ENCODE measurements around the gene AKT3.

Gene AKT3

DNA sequence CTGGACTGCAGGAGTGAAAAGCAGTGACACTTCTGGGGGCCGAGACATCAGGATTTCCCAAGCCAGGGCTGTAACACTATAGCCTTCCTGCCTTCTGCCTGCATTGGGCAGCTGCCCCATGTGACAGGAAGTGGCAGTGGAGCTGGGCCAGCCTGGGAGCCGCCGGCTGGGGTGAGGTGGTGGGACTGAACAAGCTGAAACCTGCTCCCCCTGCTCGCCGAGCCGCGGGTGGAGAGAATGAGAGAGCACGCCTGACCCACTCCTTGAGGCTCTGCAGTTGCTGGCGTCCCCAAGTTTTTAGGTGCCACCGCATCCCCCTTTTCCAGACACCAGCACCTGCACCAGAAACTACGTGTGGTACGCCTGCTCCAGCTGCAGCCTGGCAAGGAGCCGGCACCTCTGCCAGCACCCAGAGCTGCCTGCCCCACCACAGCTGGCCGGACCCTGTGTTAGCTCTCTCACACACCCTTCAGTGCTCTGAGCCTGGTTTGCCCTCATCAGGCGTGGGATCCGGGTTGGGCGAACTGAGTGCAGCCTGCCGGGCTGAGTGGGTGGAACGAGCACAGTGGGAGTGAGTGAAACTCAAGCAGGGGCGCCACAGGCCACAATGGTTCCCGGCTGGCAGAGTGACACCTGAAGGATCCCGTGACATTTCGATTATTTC, 119.4 kb downstream of the AKT3 start:
- peak; percentile 71 for DNase-seq

DNA sequence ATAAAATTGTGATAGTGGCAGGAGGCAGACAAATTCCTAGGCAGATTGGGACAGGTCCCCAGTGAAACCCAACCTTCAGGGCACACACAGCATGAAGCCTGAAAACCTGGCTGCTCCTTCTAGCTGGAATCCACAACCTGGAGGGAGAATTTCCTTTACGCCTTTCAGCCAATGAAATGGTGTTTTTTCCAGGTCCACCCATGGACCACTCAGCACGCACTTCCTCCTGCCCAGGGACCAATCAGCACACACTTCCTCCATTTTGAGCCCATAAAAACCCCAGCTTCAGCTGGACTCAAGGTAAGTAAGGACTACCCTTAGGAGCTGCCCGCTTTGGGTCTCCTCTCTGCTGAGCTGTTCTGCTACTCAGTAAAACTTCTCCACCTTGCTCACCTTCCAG, 120.1 kb downstream of the AKT3 start:
- DNase-seq = peak; percentile 38

DNA sequence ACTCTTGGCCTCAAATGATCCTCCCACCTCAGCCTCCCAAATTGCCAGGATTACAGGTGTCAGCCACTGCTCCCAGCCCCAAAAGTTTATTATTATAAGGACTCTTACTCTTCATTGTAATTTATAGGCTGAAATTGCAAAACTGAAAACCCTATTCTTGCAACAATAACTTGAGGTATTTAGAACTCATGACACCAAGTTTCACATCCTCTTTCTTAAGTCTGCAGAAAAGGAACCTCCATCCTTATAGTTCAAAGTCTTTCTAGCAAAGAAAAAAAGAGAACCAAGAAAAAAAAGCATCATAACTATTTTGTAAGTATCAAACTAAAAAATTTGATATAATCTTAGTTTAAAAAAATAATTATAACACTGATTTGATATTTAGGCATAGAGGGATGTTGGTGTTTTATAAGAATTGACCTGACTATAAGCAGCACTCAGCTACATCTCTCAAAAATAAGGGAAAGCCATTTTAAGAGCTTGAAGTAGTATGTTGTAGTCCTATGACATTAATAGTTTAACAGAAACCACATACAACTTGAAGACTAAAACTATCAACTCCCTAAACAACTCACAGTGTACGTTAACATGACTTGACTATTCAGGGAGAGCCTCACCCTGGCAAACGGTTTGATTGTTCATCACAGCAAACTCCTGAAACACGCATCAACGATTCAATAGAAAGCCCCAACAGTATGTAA, 122.4 kb downstream of the AKT3 start:
- DNase-seq = no peak

DNA sequence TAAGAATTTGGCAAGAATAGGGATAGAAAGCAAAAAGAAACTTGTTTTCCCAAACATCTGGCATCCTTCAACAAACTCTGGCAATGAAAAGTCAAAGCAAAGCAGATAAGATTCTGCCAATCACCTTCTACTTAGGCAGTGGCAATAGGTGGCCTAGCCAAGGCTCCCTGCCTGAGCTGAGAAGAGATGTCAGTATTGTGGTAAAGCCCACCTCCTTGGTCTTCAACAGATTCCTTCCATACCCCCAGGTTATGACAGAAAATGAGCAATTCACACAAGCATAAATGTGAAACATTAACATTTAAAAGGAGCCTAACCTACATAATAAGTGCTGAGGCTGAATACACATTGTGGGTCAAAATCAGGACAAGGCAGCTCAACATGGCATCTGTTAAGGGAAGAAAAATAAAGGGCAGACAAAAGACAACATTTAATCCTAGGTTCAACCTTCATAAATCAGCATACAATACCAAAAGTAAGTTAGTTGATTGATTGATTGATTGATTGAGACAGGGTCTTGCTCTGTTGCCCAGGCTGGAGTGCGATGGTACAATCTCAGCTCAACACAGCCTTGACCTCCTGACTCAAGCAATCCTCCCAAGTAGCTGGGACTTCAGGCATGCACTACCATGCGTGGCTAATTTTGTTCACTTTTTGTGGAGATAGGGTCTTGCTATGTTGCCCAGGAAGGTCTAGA, 123.1 kb downstream of the AKT3 start:
- no peak for DNase-seq

DNA sequence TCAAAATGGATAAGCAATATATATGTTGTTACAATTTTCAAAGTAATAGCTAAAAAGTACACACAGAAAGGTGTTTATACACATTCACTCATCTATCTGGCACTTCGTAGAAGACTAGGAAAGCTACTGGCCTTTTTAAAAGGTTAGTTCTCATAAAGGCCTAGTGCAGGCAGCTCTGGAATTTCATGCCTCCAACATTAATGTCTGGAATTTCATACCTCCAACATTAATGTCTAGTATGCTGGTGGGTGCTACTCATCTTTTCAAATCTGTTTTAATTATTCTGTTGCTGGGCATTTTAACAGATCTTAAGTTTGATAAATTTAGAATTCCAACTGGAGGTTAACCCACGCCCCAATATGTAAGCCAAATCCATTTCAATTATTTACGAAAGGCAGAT, 124.2 kb downstream of the AKT3 start:
- DNase-seq = no peak

DNA sequence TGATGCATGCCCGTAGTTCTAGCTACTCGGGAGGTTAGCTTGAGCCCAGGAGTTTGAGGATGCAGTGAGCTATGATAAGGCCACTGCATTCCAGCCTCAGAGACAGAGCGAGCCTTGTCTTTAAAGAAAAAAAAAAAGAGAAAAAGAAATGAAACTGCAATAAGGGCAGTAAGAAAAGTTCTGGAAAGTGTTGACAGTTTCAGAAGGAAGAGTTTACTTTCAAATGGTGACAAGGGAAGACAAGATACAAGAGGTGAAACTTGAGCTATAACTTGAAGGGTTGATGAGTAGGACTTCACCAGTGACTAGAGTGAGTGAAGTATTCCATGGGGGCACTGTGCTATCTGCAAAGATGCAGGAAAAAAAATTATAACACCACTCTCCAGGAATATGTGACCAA, 125.0 kb downstream of the AKT3 start:
- DNase-seq = no peak

DNA sequence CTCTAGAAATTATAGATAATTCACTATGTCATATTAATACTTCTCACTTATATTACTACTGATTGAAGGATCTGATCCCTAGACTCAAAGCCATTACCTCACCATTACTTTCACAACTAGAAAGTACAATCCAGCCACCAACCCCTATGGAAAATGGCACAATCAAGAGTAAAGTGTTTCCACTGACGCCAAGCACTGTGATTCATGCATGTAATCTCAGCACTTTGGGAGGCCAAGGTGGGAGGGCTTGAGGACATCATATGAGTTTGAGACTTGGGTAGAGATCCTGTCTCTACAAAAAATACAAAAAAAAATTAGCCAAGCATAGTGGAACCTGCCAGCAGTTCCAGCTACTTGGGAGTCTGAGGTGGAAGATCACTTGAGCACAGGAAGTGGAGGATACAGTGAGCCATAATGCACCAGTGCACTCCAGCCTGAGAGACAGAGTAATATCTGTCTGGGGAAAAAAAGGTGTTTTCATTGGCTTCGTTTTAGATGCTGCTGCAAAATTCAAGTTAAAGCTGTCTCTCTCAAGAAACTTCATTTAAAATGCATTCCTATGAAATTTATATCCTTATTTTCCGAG, 126.5 kb downstream of the AKT3 start:
- no peak for DNase-seq

DNA sequence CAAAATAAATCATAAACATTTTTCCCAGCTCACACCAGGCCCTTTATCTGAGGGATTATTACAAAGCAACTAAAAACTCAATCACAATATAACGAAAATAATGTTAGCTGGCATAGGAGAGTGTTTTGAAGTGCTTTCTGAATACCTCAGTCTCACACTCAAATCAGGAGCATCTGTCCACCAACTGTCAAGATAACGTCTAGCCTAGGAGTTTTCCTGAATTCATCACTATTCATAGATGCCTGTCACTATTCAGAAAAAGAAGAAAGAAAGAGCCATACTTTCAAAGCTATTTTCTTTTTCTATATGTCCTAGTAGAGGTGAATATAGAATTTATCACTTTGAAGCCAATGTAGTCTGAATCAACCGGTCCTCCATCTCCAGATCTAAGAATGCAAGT, 127.0 kb downstream of the AKT3 start:
- no peak for DNase-seq

DNA sequence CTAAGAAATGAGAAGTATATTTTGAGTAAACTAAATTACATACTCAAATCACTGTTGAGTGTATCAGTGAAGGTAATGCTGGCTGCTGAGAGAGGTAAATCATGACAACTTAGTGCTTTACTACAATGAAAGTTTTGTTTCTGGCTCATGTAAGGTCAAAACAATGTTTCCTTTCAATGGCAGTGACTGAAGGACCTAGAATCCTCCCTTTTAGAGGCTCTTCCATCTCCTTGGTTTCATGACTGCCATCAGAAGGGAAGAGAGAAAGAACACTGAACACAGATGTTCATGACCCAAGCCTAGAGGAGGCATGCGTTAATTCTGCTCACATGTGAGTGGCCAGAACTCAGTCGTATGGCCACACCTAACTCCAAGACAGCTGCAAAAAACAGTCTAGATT, 130.6 kb downstream of the AKT3 start:
- DNase-seq = no peak

DNA sequence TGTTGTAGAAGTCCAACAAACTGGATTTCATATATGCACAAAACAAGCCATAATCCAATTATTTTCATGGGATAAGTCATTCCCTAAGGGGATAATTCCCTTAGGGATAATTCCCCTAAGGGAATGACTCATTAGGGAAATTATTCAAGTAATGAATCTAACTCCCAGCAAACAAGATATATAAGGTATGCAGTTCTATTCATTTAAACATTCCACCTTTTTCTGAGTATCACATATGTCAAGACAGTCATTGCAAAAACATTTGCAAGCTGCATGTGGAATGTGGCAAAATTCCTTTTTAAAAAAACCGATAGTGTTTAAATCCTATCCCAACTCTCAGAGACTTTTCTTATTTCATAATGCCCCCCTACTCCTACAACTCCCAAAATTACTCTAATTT, 131.2 kb downstream of the AKT3 start:
- no peak for DNase-seq

DNA sequence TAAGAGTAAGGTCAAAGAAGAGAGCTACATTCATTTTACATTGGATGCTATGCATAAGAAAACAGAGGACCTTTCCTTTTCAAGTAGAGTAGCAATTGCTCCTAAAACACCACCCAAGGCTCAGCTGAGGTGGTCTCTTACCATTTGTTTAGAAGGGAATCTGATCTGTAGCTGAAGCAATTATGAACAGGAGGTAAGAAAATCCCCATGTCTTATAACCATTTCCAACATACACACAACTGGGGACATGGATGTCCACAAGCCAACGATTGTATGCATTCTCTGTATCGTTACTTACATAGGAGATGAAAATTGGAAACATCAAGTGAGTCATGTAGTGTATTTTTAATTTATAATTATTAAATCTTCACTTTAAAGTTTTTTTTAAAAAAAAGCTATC, 132.0 kb downstream of the AKT3 start:
- no peak for DNase-seq

DNA sequence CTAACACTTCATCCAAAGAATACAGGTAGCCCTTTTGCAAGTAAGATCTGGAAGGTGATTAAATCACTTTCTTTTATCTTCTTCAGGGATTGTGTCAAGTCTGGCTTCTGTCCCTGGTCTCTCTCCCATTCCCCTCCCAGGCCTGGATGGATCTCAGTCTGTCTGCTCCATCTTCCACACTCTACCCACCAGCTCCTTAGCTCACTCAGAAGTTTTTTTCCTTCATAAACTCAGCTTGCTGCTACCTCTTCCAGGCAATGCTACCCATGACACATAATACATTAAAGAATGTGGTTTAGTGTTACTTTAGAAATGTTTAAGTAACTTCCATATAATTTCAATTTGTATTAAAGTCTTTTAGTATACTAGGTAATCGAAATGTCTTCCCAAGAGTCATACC, 133.1 kb downstream of the AKT3 start:
- no peak for DNase-seq

DNA sequence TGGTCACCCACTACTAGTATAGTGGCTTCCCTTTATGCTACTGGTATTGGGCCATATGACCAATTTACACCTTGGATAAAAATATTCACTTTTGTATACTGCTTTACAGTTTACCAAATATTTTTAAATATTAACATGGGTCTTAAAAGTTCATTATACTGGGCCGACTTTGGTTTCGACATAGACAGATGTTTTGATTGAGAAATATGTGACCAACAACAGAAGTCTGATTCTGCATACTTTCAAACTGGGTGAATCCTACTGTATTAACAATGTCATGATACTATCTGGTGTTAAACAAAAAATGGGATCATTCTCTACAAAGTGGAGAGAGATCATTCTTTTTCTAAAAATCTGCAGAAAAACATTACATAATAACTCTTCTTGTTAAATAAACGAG, 134.8 kb downstream of the AKT3 start:
- DNase-seq = no peak

DNA sequence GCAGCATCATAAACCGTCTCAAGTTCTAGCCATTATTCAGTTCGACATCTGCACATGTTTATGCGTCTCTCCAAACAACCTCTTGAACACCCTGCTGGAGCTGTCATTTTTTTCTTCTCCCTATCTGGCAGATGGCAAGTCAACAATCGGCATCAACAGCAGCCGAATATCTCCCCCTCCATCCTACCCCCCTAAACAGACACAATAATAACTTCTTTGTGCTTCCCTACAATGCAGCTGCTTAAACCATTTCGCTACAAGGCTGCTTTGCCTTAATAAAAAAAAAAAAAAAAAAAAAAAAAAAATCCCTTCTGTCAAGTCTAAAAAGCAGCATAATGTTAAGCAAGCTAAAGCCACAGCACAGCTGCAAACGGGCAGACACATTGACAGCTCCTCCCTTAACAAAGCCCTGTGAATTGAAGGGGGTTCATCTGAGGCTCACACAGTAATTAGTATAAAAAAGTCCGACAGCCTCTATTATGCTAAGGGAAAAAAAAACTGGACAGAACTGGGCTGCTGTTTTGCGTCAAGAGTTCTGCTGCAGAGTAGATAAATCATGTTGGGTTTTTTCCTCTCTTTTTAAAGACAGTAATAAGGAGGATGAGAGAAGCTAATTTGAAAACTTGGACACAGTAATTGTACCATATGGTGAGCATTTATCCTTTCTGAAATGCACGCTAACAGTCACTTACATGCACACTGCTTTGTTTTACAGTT, 136.4 kb downstream of the AKT3 start:
- DNase-seq = peak; percentile 49

DNA sequence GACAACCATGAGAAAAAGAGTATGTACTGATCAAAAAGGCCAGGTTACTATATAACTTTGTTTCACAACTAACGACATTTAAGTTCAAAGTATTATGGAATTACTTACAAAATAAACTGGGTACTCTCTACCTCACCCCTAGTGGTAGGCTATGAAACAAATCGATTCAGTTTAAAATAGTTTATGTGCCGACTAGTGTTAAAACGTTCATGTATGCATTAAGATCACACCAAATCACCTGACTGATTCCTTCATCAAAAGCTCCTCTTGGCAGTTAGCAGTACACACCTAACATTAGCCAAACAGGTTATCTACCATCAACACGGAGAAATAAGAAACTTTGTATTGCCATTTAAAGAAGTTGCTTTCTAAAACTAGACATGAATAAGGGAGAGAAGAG, 137.1 kb downstream of the AKT3 start:
- DNase-seq = no peak

DNA sequence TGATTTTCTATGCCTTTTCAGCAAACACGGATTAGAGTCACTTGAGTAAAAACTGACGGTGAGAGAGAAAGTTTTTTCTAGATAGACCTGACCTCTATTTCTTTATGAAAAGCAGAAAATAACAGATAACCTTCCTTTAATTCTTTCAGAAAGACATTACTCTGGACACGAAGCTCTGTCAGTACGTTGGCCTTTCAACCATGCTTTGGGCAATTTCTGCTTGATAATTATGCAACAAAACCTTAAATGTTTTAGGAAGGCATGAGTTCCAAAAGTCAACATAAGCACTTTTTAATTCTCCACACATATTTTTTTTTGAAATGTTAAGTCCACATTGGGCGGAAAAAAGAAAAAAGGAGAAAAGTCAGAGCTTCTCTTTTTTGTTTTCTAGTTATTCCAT, 137.8 kb downstream of the AKT3 start:
- DNase-seq = no peak

DNA sequence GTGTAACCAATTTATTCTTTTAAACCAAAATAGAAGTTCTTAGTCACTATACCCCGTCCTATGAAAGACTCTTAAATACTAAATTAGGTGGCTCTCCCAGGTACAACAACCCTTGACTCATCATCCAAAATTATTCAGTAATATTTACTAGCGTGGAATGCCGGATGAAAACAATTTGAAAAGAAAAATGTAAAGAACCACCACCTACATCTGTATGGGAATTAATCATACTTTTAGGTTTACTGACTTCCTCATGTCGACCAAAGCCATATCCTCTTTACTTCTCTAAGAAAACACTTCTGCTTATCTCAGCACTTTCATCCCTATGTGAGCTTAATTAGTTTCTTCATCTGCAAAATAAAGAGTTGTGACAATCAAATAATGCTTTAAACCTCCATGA, 139.6 kb downstream of the AKT3 start:
- DNase-seq = no peak

DNA sequence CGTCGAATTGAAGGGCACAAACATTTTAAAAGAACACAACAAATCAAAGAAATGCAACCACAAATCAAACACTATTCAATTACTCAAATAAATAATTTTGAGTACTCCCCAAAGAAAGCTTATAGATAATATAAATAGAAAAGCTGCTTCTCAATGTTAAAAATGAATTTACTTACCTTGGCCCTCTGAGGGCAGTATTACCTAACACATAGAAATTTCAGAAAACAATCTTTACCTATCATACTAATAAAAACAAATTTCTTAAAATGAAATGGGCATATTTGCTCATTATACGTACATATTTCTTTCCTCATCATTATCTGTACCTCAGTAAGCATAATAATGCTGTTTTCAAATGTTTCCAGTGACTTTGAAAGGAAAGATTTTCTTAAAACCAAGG, 141.8 kb downstream of the AKT3 start:
- no peak for DNase-seq

DNA sequence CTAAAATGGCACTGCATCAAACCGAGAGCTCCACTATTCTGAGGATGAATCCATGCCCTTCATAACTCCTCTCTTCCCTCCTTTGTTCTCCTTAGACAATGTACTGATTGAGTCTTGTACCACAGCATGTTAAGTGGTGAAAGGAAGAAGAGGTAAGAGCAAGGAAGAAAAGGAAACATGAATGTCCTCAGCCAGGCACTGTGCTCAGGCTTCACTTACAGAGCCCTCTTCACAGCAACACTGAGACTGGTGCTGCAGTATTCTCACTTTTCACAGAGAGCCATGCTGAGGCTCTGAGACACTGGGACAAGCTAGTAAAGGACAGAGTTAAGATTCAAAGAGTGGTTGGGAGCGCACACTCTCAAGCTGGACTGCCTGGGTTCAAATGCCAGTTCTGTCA, 143.5 kb downstream of the AKT3 start:
- DNase-seq = no peak

DNA sequence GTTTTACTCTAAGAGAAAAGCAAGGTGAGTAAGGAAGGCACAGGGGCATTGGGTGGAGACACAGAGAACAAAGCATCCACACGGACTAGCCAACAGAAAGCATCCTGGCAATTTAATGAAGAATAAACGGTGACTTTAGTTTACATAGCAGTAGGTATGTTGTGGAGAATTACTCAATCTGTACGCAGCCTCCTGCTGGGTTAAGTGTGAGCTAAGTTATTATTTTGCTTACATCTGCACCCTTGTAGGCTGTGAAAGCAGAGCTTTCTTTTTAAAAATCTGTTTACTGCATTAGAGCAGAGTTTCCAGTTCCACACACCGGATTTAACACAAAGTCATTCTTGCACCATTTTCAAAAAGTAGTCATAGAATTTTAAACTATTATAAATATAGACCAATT, 144.5 kb downstream of the AKT3 start:
- DNase-seq = no peak

DNA sequence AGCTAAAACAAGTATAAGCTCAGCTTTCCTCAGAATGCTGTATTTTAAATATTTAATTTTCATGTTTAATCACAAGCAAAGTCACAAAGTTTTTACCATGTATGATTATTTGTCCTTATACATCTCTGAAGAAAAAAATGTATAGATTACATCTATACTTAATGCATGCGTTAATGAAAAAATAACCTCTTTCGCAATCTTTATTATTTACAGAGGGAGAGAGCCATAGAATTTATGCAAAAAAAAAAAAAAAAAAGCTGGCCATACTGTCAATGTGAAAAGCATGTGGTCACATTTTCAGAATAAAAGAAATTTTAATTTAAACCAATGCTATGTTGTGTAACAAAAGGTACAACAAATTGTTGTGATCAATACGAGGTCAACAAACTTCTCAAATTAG, 148.2 kb downstream of the AKT3 start:
- no peak for DNase-seq

DNA sequence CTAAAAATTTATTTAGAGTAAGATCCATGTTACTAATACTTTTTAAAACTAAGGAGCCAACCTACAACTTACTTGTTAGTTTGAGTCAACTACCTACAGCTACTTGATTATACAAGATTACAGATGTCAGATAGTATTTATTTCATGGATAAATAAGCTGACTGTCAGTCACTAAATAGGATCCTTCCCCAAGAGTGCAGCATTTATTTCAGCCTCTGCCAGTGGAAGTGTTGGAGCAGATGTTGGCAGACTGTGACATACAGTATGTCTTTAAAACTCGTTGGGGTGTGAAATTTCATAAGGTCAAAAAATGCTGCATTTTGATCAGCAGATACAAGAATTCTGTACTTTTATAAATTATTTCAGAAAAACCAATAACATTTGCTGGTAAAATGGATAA, 156.2 kb downstream of the AKT3 start:
- DNase-seq = no peak

DNA sequence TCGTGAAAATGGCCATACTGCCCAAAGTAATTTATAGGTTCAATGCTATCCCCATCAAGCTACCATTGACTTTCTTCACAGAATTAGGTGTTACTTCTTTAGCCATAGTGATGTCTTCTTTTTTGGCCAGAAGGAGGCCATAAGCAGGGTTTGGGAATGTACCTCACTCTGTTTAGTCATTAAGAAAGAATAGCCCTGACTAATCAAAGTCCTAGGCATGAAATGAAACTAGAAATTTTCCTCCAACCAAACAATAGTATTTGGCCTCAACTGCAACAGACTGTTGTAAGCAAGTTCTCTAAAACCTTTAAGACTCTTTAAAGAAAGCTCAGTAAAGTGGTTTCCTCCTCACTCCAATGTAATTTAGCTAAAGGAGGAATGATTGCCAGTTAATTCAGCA, 163.9 kb downstream of the AKT3 start:
- DNase-seq = no peak
